DOHH2 (cell line): ENCODE results near the gene FAXC.

ENCODE experiments used
- CTCF ChIP-seq: fragments of 200-600 bp; sonication (generic); IDR thresholded peaks from one replicate; pipeline ENCODE4 v1.5.1; 2014; ENCODE audit warnings: antibody characterized with exemption, mild to moderate bottlenecking, low read depth, low read length; ENCODE audit not compliant: poor library complexity, severe bottlenecking
- EZH2phosphoT487 ChIP-seq: fragments of 200-600 bp; sonication (generic); IDR thresholded peaks from 2 replicates; pipeline ENCODE4 v1.6.1; 2017; ENCODE audit warnings: borderline replicate concordance, mild to moderate bottlenecking, antibody characterized with exemption, low read length, moderate library complexity, mixed read lengths

GRCh38 chr6:99306341-99306740 is 43.1 kb downstream of the FAXC start:
- TF ChIP-seq CTCF (no peak), EZH2phosphoT487 (no peak)
